Neural cell (in vitro differentiated cells): ENCODE results near the gene LDLRAD3. TPM values are rescaled to one million over a fixed set of nuclear protein-coding genes. Genes with fewer than 3 reads are reported as not detected.

Source experiments
- H2AFZ ChIP-seq: fragments of 200-600, 300-800 bp; sonication (generic), shearing (Covaris generic); 2 replicates; pipeline ENCODE4 v1.6.0; 2014; ENCODE audit warnings: low read depth, mild to moderate bottlenecking, antibody characterized with exemption, low read length, moderate library complexity
- H3F3A ChIP-seq: fragments of 200-600 bp; shearing (Covaris generic); 2 replicates; pipeline ENCODE4 v1.6.1; 2016; ENCODE audit warnings: mild to moderate bottlenecking, moderate library complexity, mixed read lengths, antibody characterized with exemption, low read length; ENCODE audit not compliant: insufficient read depth, poor library complexity, severe bottlenecking
- H3K27ac ChIP-seq: fragments of 200-600, 300-800 bp; sonication (generic), shearing (Covaris generic); 2 replicates; pipeline ENCODE4 v1.5.1; 2014; ENCODE audit warnings: mild to moderate bottlenecking, low read length, moderate library complexity
- H3K27me3 ChIP-seq: fragments of 300-800, 200-600 bp; sonication (generic), shearing (Covaris generic); 2 replicates; pipeline ENCODE4 v1.6.0; 2014; ENCODE audit warnings: mild to moderate bottlenecking, low read depth, low read length, moderate library complexity; ENCODE audit not compliant: insufficient read depth
- H3K36me3 ChIP-seq: fragments of 300-800, 200-600 bp; sonication (generic), shearing (Covaris generic); 2 replicates; pipeline ENCODE4 v1.5.1; 2014; ENCODE audit warnings: mild to moderate bottlenecking, antibody characterized with exemption, low read length, moderate library complexity; ENCODE audit not compliant: insufficient read depth
- H3K4me2 ChIP-seq: fragments of 300-800, 200-600 bp; sonication (generic), shearing (Covaris generic); 2 replicates; pipeline ENCODE4 v1.6.0; 2014; ENCODE audit warnings: mild to moderate bottlenecking, low read length
- H3K4me3 ChIP-seq: fragments of 300-800, 200-600 bp; sonication (generic), shearing (Covaris generic); 2 replicates; pipeline ENCODE4 v1.5.1; 2014; ENCODE audit warnings: mild to moderate bottlenecking, low read length, moderate library complexity
- H3K79me2 ChIP-seq: fragments of 200-600 bp; shearing (Covaris generic); replicated peaks from 2 replicates; pipeline ENCODE4 v1.6.0; 2014; ENCODE audit warnings: mild to moderate bottlenecking, low read length, moderate library complexity; ENCODE audit not compliant: insufficient read depth
- H3K9ac ChIP-seq: fragments of 300-800, 200-600 bp; sonication (generic), shearing (Covaris generic); 2 replicates; pipeline ENCODE4 v1.6.1; 2016; ENCODE audit warnings: mild to moderate bottlenecking, low read length, mixed read lengths
- H3K9me2 ChIP-seq: fragments of 200-600 bp; shearing (Covaris generic); 2 replicates; pipeline ENCODE4 v1.6.1; 2016; ENCODE audit warnings: mild to moderate bottlenecking, low read length, mixed read lengths; ENCODE audit not compliant: insufficient read depth
- H3K9me3 ChIP-seq: fragments of 200-600, 300-800 bp; sonication (generic), shearing (Covaris generic); 2 replicates; pipeline ENCODE4 v1.6.1; 2016; ENCODE audit warnings: mild to moderate bottlenecking, mixed run types, low read length, moderate library complexity, mixed read lengths
- H4K20me1 ChIP-seq: fragments of 200-600 bp; shearing (Covaris generic); 2 replicates; pipeline ENCODE4 v1.6.1; 2016; ENCODE audit warnings: mild to moderate bottlenecking, mixed run types; ENCODE audit not compliant: insufficient read depth
- CTCF ChIP-seq: fragments of 450-650 bp; IDR thresholded peaks from 2 replicates; pipeline ENCODE4 v1.5.1; 2014; ENCODE audit warnings: antibody characterized with exemption, mild to moderate bottlenecking, moderate library complexity; ENCODE audit not compliant: poor library complexity, severe bottlenecking
- EP300 ChIP-seq: fragments of 450-650 bp; conservative IDR thresholded peaks from 2 replicates; pipeline ENCODE4 v1.6.1; 2014; ENCODE audit warnings: antibody characterized with exemption, mild to moderate bottlenecking, moderate library complexity; ENCODE audit not compliant: poor library complexity, severe bottlenecking
- EZH2 ChIP-seq: fragments of 200-600, 300-800 bp; shearing (Covaris generic), sonication (generic); IDR thresholded peaks from 2 replicates; pipeline ENCODE4 v1.6.1; 2014; ENCODE audit warnings: antibody characterized with exemption, low read length, borderline replicate concordance, mild to moderate bottlenecking; ENCODE audit not compliant: insufficient read depth, poor library complexity, severe bottlenecking
- MXI1 ChIP-seq: fragments of 450-650 bp; conservative IDR thresholded peaks from 2 replicates; pipeline ENCODE4 v1.6.1; 2014; ENCODE audit warnings: antibody characterized with exemption, mild to moderate bottlenecking; ENCODE audit not compliant: poor library complexity, severe bottlenecking
- POLR2AphosphoS5 ChIP-seq: IDR thresholded peaks from 2 replicates; pipeline ENCODE4 v1.6.1; 2012
- RAD21 ChIP-seq: fragments of 450-650 bp; conservative IDR thresholded peaks from 2 replicates; pipeline ENCODE4 v1.6.1; 2014; ENCODE audit warnings: antibody characterized with exemption, mild to moderate bottlenecking, moderate library complexity
- SMC3 ChIP-seq: fragments of 450-650 bp; conservative IDR thresholded peaks from 2 replicates; pipeline ENCODE4 v1.6.1; 2014; ENCODE audit warnings: antibody characterized with exemption, mild to moderate bottlenecking, moderate library complexity; ENCODE audit not compliant: poor library complexity
- TAF1 ChIP-seq: IDR thresholded peaks from 2 replicates; pipeline ENCODE4 v1.6.1; 2012; ENCODE audit warnings: low read depth
- polyA plus RNA-seq: library from polyadenylated mRNA; depleted of rRNA; stranded (reverse); fragments of >200 nt; gene quantifications from 2 replicates; pipeline ENCODE4 v1.2.3, GENCODE V29; 2014
- TF ChIP-seq, protein P1 (sequence below): IDR thresholded peaks from 2 replicates; pipeline ENCODE4 v1.6.1; 2012; ENCODE audit warnings: borderline replicate concordance

Gene LDLRAD3
- polyA plus RNA-seq, 1 donor from 2014 or later = 3.5 TPM

- no peak for TF ChIP-seq EP300
- TF ChIP-seq MXI1 = no peak
- TF ChIP-seq RAD21 = no peak
- no peak for TF ChIP-seq EZH2
- TF ChIP-seq, protein P1, sequence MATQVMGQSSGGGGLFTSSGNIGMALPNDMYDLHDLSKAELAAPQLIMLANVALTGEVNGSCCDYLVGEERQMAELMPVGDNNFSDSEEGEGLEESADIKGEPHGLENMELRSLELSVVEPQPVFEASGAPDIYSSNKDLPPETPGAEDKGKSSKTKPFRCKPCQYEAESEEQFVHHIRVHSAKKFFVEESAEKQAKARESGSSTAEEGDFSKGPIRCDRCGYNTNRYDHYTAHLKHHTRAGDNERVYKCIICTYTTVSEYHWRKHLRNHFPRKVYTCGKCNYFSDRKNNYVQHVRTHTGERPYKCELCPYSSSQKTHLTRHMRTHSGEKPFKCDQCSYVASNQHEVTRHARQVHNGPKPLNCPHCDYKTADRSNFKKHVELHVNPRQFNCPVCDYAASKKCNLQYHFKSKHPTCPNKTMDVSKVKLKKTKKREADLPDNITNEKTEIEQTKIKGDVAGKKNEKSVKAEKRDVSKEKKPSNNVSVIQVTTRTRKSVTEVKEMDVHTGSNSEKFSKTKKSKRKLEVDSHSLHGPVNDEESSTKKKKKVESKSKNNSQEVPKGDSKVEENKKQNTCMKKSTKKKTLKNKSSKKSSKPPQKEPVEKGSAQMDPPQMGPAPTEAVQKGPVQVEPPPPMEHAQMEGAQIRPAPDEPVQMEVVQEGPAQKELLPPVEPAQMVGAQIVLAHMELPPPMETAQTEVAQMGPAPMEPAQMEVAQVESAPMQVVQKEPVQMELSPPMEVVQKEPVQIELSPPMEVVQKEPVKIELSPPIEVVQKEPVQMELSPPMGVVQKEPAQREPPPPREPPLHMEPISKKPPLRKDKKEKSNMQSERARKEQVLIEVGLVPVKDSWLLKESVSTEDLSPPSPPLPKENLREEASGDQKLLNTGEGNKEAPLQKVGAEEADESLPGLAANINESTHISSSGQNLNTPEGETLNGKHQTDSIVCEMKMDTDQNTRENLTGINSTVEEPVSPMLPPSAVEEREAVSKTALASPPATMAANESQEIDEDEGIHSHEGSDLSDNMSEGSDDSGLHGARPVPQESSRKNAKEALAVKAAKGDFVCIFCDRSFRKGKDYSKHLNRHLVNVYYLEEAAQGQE = no peak
- TF ChIP-seq SMC3 = no peak
- TF ChIP-seq POLR2AphosphoS5 = no peak
- no peak for TF ChIP-seq TAF1
- no peak for TF ChIP-seq CTCF
Observed at GRCh38 chr11:36214976-36215692, 271.3 kb downstream of the LDLRAD3 start.

GRCh38 chr11:36215693-36216060 is 271.8 kb downstream of the LDLRAD3 start:
- H4K20me1 ChIP-seq = no peaks in the 10 kb centered on the region
- no peaks in the 10 kb centered on the region for H3K27me3 ChIP-seq
- no peaks in the 10 kb centered on the region for H3K79me2 ChIP-seq
- no peaks in the 10 kb centered on the region for H3F3A ChIP-seq
- no peaks in the 10 kb centered on the region for H3K9me3 ChIP-seq
- H3K36me3 ChIP-seq = no peaks in the 10 kb centered on the region
- no peak overlapping the region for H3K4me3 ChIP-seq
- H3K27ac ChIP-seq = no peak overlapping the region
- no peak for TF ChIP-seq RAD21
- TF ChIP-seq, protein P1 = no peak
- TF ChIP-seq EP300 = no peak
- no peak for TF ChIP-seq MXI1
- TF ChIP-seq CTCF = no peak
- no peak for TF ChIP-seq TAF1
- no peak for TF ChIP-seq EZH2
- H3K9me2 ChIP-seq = no peaks in the 10 kb centered on the region
- no peak overlapping the region for H2AFZ ChIP-seq
- H3K4me2 ChIP-seq = no peak overlapping the region
- no peak overlapping the region for H3K9ac ChIP-seq

More at GRCh38 chr11:36214976-36215692, 271.3 kb downstream of the LDLRAD3 start:
- Histone ChIP-seq H2AFZ (no peak overlapping the region), H3K9ac (no peak overlapping the region), H3K27ac (no peak overlapping the region), H3K27me3 (no peaks in the 10 kb centered on the region), H3K9me3 (no peaks in the 10 kb centered on the region), H3K9me2 (no peaks in the 10 kb centered on the region), H4K20me1 (no peaks in the 10 kb centered on the region), H3K79me2 (no peaks in the 10 kb centered on the region), H3K4me2 (no peak overlapping the region), H3K36me3 (no peaks in the 10 kb centered on the region), H3F3A (no peaks in the 10 kb centered on the region), H3K4me3 (no peak overlapping the region)
